GM19324 (cell line): ENCODE results near the gene DLL1.
A peak's percentile ranks its signal among the peaks of the same experiment; 100 is the strongest.

ENCODE experiments used
- ATAC-seq: cut with Tn5 transposase; IDR thresholded peaks from one replicate; pipeline ENCODE4 v1.9.1; 2021; ENCODE audit warnings: mild to moderate bottlenecking, moderate library complexity; ENCODE audit not compliant: unreplicated experiment, low FRiP score

Gene DLL1

GRCh38 chr6:170284126-170284773 lies 6.6 kb downstream of the DLL1 start:
- ATAC-seq, result no peak

- ATAC-seq, result no peak
Observed at GRCh38 chr6:170283212-170284081, 7.4 kb downstream of the DLL1 start.

DNA sequence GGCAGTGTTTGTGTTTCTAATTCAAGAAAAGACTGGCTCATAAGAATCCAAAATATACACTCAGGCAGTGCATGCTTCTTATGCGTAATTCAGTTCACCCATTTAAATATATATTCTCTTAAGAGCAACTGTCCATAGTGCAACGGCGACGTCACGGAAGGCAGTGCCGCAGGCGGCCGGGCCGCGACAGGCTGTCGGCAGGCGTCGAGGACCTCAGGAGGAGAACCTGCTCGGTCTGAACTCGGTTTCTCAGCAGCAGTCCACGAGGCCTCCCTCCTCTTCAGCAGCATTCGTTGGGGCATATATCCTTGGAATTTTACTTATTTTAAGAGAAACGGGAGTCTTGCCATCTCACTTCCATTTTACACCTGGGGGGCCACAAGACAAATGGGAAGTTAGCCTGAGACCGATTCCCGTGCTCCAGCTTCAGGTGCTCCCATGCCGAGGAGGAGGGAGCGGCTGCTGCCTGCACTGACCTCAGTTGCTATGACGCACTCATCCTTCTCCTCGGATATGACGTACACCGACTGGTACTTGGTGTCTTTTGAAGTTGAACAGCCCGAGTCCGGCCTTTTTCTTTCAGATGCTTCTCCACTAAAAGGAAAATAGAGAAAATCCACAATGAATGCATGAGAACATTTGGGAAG lies 8.2 kb downstream of the DLL1 start:
- ATAC-seq, result no peak

DNA sequence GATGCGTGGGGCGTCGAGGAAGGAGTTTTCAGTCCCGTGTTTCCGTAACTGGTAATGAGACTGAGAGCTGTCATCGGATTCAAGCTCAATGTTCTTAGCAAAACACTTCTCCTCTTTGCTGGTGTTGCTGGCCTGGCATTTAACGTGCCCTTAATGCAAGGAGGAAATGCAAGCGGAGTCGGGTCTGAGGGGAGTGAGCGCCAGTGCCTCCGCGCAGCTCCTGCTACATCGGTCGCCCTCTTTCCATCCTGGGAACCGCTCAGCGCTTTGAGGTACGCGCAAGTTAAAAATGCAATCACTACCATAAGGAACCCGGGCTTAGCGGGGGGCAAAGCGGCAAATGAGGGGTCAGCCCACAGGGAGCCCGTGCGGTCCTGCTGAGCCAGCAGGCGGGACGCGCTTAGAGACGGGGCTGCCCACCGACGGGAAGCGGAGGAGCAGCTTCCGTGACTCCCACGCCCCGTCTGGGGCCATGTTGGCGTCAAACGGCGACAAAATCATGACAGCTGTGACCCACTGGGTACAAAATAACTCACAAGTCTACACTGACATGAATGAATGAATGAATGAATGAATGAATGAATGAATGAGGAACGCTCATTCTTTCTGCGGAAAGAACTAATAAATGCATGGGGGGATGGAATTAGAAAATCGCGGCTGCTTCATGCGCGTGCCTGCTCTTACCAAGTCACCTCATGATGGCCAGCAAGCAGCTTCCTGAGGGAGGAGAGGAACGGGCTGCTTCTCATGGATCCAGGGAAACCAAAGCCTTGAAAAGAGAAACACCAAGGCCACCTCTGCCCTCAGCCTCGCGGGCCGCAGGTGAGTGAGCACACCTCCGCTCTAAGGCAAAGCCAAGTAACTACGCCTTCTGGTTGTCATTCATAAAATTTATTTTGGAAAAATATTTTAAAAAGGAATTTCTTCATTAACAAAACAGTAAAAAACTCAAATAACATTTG lies 9.3 kb downstream of the DLL1 start:
- ATAC-seq, result no peak

DNA sequence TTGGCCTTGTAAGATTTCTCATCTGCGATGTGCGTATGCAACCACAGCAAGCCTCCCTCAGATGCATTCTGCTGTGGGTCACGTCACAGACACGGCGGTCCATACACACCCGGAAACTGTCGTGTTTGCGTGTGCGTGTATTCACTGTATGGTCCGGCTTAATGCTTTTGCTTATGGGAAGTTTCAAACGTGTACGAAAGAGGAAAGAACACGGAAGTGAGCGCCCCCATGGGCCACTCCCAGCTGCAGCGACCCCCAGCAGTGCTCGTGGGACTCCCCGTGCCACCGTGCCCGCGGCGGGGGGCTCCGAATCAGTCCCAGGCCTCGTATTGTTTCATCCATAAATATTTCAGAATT lies 10.2 kb downstream of the DLL1 start:
- ATAC-seq, result peak; percentile 39

GRCh38 chr6:170279977-170280688 lies 10.7 kb downstream of the DLL1 start:
- peak; percentile 94 for ATAC-seq

- no peak for ATAC-seq
Observed at GRCh38 chr6:170279426-170279825, 11.5 kb downstream of the DLL1 start.

- no peak for ATAC-seq
Observed at GRCh38 chr6:170278743-170279094, 12.2 kb downstream of the DLL1 start.

DNA sequence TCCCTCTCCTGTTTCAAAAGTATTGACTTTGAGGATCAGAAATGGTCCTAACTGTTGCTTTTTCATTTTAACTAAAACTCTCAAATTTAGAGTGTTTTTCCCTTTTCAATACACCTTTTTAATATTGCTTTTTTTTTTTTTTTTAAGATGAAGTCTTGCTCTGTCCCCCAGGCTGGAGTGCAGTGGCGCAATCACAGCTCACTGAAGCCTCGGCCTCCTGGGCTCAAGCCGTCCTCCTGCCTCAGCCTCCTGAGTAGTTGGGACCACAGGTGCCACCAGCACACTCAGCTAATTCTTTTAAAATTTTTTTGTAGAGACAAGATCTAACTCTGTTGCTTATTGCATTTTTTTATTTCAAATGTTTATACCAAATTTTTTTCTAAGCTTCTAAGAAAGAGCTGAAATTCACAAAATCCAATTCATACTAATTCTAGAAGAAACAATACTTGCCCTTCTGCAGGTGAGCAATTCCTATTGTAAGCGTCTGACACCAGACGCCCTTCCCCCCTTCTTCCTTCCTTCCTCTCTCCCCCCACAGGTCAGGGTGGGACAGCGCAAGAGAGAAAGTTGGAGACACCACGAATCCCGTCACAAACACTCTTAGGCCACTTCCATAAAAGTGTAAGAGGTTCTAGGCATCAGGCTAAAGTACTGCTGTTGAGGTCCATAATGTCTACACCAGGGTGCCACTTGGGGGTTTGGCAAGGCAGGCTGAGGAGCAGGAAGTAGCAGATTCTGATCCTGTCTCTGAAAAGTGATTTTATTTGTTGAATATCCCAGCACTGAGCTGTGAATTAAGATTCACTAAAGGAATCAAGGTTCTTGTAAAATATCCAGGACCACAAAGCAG lies 12.8 kb downstream of the DLL1 start:
- no peak for ATAC-seq

DNA sequence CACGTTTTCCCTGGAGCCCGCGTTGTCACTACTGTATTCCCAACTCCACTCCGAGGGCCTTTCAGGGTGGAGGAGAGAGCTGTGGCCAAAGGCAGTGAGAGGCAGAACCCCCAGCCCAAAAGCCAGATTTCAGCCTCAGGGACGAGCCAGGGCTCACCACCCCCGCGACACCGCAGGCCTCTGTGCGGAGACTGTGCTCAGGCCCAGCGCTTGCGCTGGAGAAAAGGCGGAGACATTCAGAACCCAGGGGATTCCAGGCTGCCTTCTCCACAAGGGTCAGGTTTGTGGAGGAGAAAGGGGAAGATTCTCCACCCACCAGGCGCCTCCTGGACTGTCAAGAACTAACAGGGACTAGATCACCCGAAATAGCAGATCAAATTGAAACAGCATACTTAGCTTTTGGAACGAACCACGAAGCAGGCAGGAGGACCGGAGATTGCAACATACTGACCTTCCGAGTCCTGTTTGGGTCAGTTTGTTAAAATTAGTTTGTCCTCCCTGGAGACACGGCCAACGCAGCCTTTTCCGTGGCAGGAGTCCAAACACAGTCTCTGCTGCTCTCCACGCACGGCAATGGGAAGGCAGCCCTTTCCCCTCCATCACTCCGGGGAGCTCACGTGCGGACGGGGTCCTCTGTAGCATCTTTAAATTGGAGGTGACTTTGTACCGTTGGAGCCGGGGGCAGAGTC lies 14.4 kb downstream of the DLL1 start:
- no peak for ATAC-seq

DNA sequence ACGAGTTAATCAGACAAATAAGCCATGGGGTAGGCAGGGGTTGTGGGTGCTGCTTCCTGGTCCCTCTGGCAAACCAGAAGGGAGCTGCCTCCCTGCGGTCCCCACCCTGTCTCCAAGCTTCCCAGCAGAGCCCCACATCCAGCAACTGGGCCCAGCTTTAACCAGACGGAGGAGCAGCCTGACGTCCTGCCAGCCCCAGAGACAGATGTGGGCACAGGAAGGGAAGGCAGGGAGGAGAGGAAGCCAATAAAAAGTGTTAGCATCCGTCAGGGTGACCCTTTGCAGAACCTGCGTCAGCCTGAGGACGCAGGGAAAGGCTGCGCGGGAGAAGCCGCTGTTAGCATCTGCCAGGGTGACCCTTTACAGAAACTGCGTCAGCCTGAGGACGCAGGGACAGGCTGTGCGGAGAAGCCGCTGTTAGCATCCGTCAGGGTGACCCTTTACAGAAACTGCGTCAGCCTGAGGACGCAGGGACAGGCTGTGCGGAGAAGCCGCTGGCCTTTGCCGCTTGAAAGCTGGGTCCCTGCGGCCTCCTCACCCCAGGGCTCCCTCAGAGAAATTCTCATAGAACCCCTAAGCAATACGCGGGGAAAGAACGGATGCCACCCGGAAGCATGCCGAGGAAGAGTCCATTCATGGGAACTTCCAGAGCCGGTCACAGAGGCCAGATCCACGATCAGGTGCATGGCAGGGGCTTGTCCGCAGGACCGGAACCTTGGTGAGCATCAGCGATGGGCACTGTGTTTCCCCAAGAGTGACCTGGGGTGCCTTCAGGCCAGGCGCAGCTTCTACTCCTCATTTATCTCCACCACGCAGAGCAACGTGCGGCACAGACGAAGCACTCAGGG lies 15.9 kb downstream of the DLL1 start:
- ATAC-seq, result no peak

GRCh38 chr6:170273681-170274080 lies 17.2 kb downstream of the DLL1 start:
- no peak for ATAC-seq

- no peak for ATAC-seq
Observed at GRCh38 chr6:170273191-170273590, 17.7 kb downstream of the DLL1 start.

GRCh38 chr6:170272341-170273065 lies 18.4 kb downstream of the DLL1 start:
- no peak for ATAC-seq

GRCh38 chr6:170271771-170272314 lies 19.0 kb downstream of the DLL1 start:
- ATAC-seq, result peak; percentile 92

DNA sequence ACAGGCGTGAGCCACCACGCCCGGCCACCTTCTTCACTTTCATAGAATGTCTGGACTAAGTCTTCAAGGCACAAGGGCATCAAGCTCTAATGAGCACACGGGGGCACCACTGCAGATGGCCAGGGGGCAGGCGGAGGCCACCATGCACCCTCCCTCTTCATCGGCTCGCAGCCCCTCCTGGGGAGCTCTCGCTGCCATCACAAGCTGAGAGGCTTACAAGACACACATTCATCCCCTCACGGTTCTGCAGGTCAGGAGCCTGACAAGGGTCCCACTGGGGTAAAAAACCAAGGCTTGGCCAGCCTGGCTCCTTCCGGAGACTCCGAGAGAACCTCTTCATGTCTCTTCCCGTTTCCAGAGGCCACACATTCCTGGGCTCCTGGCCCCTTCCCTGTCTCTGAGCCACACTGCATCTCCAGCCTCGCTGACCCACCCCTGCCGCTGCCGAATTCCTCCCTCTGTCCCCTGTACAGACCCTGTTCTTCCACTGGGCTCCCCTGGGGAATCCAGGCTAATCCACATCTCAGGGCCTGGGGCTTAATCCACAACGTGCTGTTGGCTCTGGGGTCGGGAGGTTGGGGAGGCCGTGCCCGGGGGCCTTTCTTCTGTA lies 19.8 kb downstream of the DLL1 start:
- ATAC-seq, result no peak
